Pancreas (tissue), 10 donors: Measurements from ENCODE around the gene ACTG1. TPM values are rescaled to one million over a fixed set of nuclear protein-coding genes. Genes with fewer than 3 reads are reported as not detected.
A peak's percentile ranks its signal among the peaks of the same experiment; 100 is the strongest.

Source experiments
- ATAC-seq, 4 donors: fragments of 200-7000 bp; cut with Tn5 transposase; one replicate each; pipeline versions ENCODE4 v1.8.0 to v1.9.1; 2020; ENCODE audit warnings: mild to moderate bottlenecking in 4 of 4, moderate library complexity in 4 of 4
- DNase-seq, 6 donors: peaks; one replicate each; pipeline ENCODE4 v3.0.0-alpha.2; 2020
- FAIRE-seq: peaks from 2 replicates; lab custom pipeline; 2012; peaks lifted over from hg19 to GRCh38; lab: Jason Lieb, UNC
- H3K27ac ChIP-seq, 4 donors: fragments of 200-600 bp; sonication (generic); 1 replicate in 3 of 4; 2 replicates in 1 of 4; pipeline versions ENCODE4 v1.5.0 to v1.8.0; 2020
- H3K27me3 ChIP-seq, 4 donors: fragments of 200-600 bp; one replicate each; pipeline ENCODE4 v1.8.0; 2021
- H3K36me3 ChIP-seq, 3 donors: fragments of 200-600 bp; sonication (generic) in 1 of 3; one replicate each; pipeline versions ENCODE4 v1.5.0 to v1.8.0; 2020 to 2021
- H3K4me1 ChIP-seq, 3 donors: fragments of 200-600 bp; one replicate each; pipeline ENCODE4 v1.8.0; 2021
- H3K4me3 ChIP-seq, 4 donors: fragments of 200-600 bp; sonication (generic) in 2 of 4; one replicate each; pipeline versions ENCODE4 v1.5.0 to v1.8.0; 2020 to 2021
- H3K9me3 ChIP-seq, 4 donors: fragments of 200-600 bp; one replicate each; pipeline ENCODE4 v1.8.0; 2021
- WGBS, 2 donors: extraction: QIAGEN DNeasy Blood & Tissue Kit; methylation state at CpG; one replicate each; pipeline ENCODE4 v1.1.7; 2013; 5-methylcytosine and 5-hydroxymethylcytosine counted together
- intact Hi-C, 3 donors: fragments of 100-400 bp; cut with DNase I; formaldehyde crosslinking; loops; one replicate each; pipeline versions ENCODE4 v1.11.1 to v1.14.2; 2022
- polyA plus RNA-seq, 2 donors: library from polyadenylated mRNA; stranded (reverse); fragments of 200-250 nt; gene quantifications; one replicate each; pipeline ENCODE4 v1.2.3, GENCODE V29; 2013
- total RNA-seq, 6 donors: library from RNA; stranded (reverse); fragmentation: NEBNext Ultra II Directional in 4 of 6; extraction: Animal tissue kit (Norgen Biotek cat#: 25700) in 4 of 6; gene quantifications; one replicate each; pipeline versions ENCODE4 v1.2.1 to v1.2.4, GENCODE V29; 2021 to 2023
- TF ChIP-seq, protein P1 (sequence below), 4 donors: fragments of 200-600 bp; sonication (generic) in 3 of 4; IDR thresholded peaks; one replicate each; pipeline versions ENCODE4 v1.5.0 to v1.8.0; 2021; ENCODE audit warnings: antibody characterized with exemption in 4 of 4
- donor health status: healthy with polysubstance abuse.
- donor health status: DM: no; HTN: no; CAD: no; lungs with moderate emphysema.
- donor health status: DM: no; HTN: no; CAD: no.
- donor health status: control.
- donor health status: control.
- donor health status: Bipolar disorder and iron deficiency.
- donor health status: DM: yes; HTN: yes; CAD: no.
- donor health status: DM: no; HTN: no; CAD: no.
- donor health status: DM: no; HTN: no; CAD: no.
- donor health status: DM: yes; HTN: yes; CAD: no.

Gene ACTG1
- total and polyA plus RNA-seq, 8 donors, result 889 to 2,872 (median 1,674) TPM

DNA sequence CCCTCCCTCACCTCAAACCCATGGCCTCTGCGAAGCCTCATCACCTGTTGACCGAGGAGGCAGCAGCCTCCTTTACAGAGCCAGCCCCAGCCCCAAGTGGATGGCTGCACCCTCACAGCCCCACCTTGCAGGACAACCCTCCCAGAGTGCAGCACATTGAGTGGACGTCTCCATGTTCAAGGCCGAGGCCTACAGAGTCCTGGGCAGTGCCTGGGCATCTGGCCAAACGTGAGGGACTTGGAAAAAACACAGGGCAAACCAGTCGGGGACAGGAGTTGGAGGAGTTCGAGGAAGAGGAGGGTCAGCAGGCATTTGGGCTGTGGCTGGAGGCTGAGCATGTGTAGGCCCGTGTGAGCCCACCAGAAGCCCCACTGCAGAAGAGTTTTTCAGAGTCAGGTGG, 39.6 kb downstream of the ACTG1 start:
- intact Hi-C loops, result loop anchor here in 1 of 3 donors (10.0 kb wide), 1 partner anchor 68 kb away; no protein-coding TSS in a partner anchor
- Histone ChIP-seq H3K36me3 (no peaks in the 10 kb centered on the region), H3K27ac (no peak overlapping the region), H3K4me3 (no peak overlapping the region), H3K27me3 (no peaks in the 10 kb centered on the region), H3K4me1 (peaks cover 0 to 8% (median 6%) of the 10 kb centered on the region in 3 donors), H3K9me3 (no peaks in the 10 kb centered on the region)
- TF ChIP-seq, protein P1, sequence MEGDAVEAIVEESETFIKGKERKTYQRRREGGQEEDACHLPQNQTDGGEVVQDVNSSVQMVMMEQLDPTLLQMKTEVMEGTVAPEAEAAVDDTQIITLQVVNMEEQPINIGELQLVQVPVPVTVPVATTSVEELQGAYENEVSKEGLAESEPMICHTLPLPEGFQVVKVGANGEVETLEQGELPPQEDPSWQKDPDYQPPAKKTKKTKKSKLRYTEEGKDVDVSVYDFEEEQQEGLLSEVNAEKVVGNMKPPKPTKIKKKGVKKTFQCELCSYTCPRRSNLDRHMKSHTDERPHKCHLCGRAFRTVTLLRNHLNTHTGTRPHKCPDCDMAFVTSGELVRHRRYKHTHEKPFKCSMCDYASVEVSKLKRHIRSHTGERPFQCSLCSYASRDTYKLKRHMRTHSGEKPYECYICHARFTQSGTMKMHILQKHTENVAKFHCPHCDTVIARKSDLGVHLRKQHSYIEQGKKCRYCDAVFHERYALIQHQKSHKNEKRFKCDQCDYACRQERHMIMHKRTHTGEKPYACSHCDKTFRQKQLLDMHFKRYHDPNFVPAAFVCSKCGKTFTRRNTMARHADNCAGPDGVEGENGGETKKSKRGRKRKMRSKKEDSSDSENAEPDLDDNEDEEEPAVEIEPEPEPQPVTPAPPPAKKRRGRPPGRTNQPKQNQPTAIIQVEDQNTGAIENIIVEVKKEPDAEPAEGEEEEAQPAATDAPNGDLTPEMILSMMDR (IDR thresholded peaks at IDR 0.05), result no peak
- ATAC-seq (peak; percentile 42 to 79 (median 66)), FAIRE-seq (no peak), DNase-seq (peak in 5 of 6 donors; percentile 68 to 88 (median 75))
- 31 to 36% methylated on average over 8 of the region's 8 CpGs for WGBS, 2 donors

DNA sequence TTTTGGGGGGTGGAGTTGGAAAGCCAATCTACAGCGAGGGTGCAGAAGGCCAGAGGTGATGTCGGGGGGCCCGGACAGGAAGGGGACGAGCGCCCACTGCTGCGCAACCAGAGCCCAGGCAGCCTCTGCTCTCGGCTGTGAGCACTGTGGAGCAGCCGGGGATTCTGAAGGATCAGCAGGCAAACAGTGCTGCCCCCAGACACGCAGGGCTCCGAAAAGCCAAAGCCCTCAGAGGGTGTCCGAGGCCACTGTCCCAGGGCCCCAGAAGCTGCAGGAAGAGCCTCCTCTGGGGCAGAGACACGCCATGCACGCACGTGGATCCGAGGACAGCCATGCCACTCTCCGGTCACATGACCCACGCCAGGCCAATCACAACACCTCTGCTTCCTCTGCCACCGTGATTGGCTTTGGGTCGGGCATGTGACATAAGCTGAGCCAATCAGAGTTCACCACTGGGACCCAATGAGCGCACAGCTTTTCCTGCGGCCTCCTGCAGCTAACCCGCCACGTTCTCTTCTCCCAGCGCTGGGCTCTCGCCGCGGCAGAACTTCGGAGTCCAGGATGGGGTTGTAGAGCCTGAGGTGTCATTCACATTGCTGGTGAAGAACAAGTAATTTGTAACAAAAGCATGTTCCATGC, 40.7 kb downstream of the ACTG1 start:
- 88 to 90% methylated on average over 28 of the region's 28 CpGs for WGBS, 2 donors
- Histone ChIP-seq H3K4me3 (no peak overlapping the region), H3K9me3 (no peaks in the 10 kb centered on the region), H3K27ac (peak overlapping the region in 1 of 4 donors; percentile 4), H3K27me3 (no peaks in the 10 kb centered on the region), H3K36me3 (no peaks in the 10 kb centered on the region), H3K4me1 (peaks cover 0 to 8% (median 6%) of the 10 kb centered on the region in 3 donors)
- intact Hi-C loops, result loop anchor here in 1 of 3 donors (10.0 kb wide), 1 partner anchor 67 kb away; no protein-coding TSS in a partner anchor
- peak in 2 of 6 donors; percentile 26 to 49 for DNase-seq
- FAIRE-seq, result no peak
- TF ChIP-seq, protein P1 (IDR thresholded peaks at IDR 0.05), result no peak
- ATAC-seq, result peak in 3 of 4 donors; percentile 36 to 59 (median 52)

DNA sequence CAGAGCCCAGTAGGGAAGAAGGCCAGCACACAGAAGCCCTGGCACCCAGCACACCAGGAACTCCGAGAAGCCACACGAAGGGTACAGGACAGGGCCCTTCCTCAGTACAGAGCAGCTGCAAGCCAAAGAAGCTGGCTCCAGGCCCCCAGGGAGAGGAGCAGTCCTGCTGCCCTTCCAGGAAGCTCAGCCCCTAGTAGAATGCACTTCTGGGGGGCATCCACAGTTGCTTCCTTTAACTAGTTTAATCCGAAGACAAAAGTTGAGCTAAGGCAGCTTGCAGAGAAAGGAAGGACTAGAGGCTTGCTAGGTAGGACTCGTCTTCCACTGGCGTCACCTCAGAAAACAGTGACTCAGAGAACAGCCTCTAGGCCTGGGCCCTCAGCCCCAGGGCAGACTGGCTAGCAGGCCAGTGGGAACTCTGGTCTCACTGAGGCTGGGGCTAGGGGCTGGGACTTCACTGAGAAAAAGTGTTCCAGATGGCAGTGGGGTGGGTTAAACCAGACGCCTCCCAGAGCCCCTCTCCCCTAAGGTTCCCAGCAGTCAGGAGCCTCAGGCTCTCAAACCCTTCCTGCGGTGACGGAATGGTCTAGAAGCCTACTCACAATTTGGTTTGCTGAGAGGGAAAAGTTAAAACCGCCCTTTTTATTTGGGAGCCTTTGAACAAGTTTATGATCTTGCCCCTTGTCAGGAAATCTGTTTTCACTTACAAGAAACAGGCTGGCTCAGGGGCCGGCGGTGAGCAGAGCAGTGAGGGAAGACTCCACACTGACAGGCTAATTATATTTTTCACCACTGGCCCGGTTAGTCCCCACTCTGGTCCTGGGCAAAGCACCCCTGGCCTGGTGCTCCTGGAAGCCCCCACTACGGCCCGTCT, 41.4 kb downstream of the ACTG1 start:
- FAIRE-seq, result no peak
- no peak for DNase-seq
- H3K36me3 ChIP-seq, result no peaks in the 10 kb centered on the region
- TF ChIP-seq, protein P1 (IDR thresholded peaks at IDR 0.05), result no peak
- H3K4me1 ChIP-seq, result peaks cover 0 to 8% (median 6%) of the 10 kb centered on the region in 3 donors
- H3K27me3 ChIP-seq, result no peaks in the 10 kb centered on the region
- WGBS, 2 donors, result 85 to 86% methylated on average over 14 of the region's 14 CpGs
- intact Hi-C loops, result loop anchor here in 1 of 3 donors (10.0 kb wide), 1 partner anchor 66 kb away; no protein-coding TSS in a partner anchor
- H3K27ac ChIP-seq, result peak overlapping the region in 1 of 4 donors; percentile 4
- H3K9me3 ChIP-seq, result no peaks in the 10 kb centered on the region
- ATAC-seq, result no peak
- no peak overlapping the region for H3K4me3 ChIP-seq

DNA sequence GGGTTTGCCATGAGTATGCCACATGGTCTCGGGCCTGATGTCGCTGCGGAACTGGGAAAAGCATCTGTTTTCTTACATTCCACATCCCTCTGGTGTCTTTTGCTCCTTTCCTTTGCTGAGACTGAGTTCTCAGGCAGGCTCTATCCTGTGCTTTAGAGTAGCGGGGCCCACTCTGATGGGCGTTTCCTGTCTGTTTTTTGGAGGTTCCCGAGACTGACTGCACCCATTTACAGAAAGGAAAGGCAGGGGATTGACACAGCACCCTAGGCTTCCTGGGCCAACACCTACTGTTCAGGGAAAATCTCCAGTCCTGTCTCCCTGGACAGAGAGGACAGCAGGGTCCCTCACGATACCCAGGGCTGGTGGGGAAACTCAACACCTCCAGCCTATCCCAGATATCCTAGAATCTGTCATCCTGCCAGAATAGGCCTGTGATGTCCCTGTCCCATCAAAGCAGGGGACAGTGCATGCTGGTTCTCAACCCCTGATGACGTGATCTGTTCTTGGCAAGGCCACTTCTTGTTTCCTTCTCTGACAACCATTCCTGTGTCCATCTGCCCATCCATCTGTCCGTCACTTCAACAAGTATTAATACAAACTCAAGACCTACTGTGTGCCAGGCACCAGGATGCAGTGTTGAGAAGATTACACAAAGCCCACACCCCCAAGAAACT, 42.2 kb downstream of the ACTG1 start:
- Histone ChIP-seq H3K9me3 (no peaks in the 10 kb centered on the region), H3K27me3 (no peaks in the 10 kb centered on the region), H3K4me3 (no peak overlapping the region), H3K36me3 (no peaks in the 10 kb centered on the region), H3K27ac (no peak overlapping the region), H3K4me1 (peaks cover 0 to 8% (median 6%) of the 10 kb centered on the region in 3 donors)
- no peak for ATAC-seq
- DNase-seq, result no peak
- TF ChIP-seq, protein P1 (IDR thresholded peaks at IDR 0.05), result no peak
- 94 to 96% methylated on average over 9 of the region's 9 CpGs for WGBS, 2 donors
- intact Hi-C loops, result loop anchor here in 1 of 3 donors (10.0 kb wide), 1 partner anchor 66 kb away; no protein-coding TSS in a partner anchor
- FAIRE-seq, result no peak
